ENCODE measurements around the gene KIAA1328.

- TF ChIP-seq, protein P1, sequence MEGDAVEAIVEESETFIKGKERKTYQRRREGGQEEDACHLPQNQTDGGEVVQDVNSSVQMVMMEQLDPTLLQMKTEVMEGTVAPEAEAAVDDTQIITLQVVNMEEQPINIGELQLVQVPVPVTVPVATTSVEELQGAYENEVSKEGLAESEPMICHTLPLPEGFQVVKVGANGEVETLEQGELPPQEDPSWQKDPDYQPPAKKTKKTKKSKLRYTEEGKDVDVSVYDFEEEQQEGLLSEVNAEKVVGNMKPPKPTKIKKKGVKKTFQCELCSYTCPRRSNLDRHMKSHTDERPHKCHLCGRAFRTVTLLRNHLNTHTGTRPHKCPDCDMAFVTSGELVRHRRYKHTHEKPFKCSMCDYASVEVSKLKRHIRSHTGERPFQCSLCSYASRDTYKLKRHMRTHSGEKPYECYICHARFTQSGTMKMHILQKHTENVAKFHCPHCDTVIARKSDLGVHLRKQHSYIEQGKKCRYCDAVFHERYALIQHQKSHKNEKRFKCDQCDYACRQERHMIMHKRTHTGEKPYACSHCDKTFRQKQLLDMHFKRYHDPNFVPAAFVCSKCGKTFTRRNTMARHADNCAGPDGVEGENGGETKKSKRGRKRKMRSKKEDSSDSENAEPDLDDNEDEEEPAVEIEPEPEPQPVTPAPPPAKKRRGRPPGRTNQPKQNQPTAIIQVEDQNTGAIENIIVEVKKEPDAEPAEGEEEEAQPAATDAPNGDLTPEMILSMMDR (IDR thresholded peaks at IDR 0.05), result no peak
- no peak for TF ChIP-seq POLR2A (IDR thresholded peaks at IDR 0.05)
- TF ChIP-seq POLR2AphosphoS5 (IDR thresholded peaks at IDR 0.05), result no peak
Observed at GRCh38 chr18:37161491-37161890, 332.6 kb downstream of the KIAA1328 start.
